CD14-positive monocyte (primary cell): ENCODE data around the gene PDE4B. TPM values are rescaled to one million over a fixed set of nuclear protein-coding genes. Genes with fewer than 3 reads are reported as not detected.

Experiments used
- DNase-seq, 3 donors: peaks; one replicate each; pipeline ENCODE4 v3.0.0-alpha.2; 2011 to 2022
- H2AFZ ChIP-seq: 2 replicates; pipeline ENCODE4 v1.6.0; 2012; ENCODE audit warnings: mild to moderate bottlenecking, low read depth, low read length, inconsistent platforms; ENCODE audit not compliant: insufficient read depth, poor library complexity, severe bottlenecking
- H3K27ac ChIP-seq, 2 donors: 1 replicate in 1 of 2; 2 replicates in 1 of 2; pipeline ENCODE4 v1.5.1; 2012 to 2013; ENCODE audit warnings: low read length in 2 of 2, control low read depth in 1 of 2, inconsistent platforms in 1 of 2, low read depth in 1 of 2, mild to moderate bottlenecking in 1 of 2
- H3K27me3 ChIP-seq, 2 donors: one replicate each; pipeline versions ENCODE4 v1.6.0 to v1.6.1; 2011 to 2013; ENCODE audit warnings: low read length in 2 of 2; ENCODE audit not compliant: control insufficient read depth in 2 of 2, insufficient read depth in 2 of 2
- H3K36me3 ChIP-seq, 2 donors: replicated peaks in 1 of 2; 1 replicate in 1 of 2; 2 replicates in 1 of 2; pipeline versions ENCODE4 v1.5.1 to v1.6.1; 2012 to 2013; ENCODE audit warnings: low read length in 2 of 2, control low read depth in 1 of 2, inconsistent platforms in 1 of 2, mild to moderate bottlenecking in 1 of 2; ENCODE audit not compliant: insufficient read depth in 2 of 2, control insufficient read depth in 1 of 2
- H3K4me1 ChIP-seq, 2 donors: 1 replicate in 1 of 2; 2 replicates in 1 of 2; pipeline versions ENCODE4 v1.5.1 to v1.6.1; 2012 to 2013; ENCODE audit warnings: low read length in 2 of 2, control low read depth in 1 of 2, inconsistent platforms in 1 of 2, mild to moderate bottlenecking in 1 of 2, moderate library complexity in 1 of 2; ENCODE audit not compliant: insufficient read depth in 2 of 2, control insufficient read depth in 1 of 2
- H3K4me2 ChIP-seq: replicated peaks from 2 replicates; pipeline ENCODE3; 2012; ENCODE audit warnings: low read length, moderate library complexity, mild to moderate bottlenecking; ENCODE audit not compliant: poor library complexity, severe bottlenecking; ENCODE audit errors: extremely low read depth
- H3K4me3 ChIP-seq, 3 experiments: fragments of 200-600 bp in 1 of 3; sonication (generic) in 1 of 3; replicated peaks in 1 of 3; 1 replicate in 2 of 3; 2 replicates in 1 of 3; pipeline ENCODE4 v1.5.1; 2011 to 2013; ENCODE audit warnings: low read length in 3 of 3, mild to moderate bottlenecking in 3 of 3, control low read depth in 2 of 3, low read depth in 2 of 3, inconsistent platforms in 1 of 3, moderate library complexity in 1 of 3
- H3K79me2 ChIP-seq: 2 replicates; pipeline ENCODE4 v1.6.0; 2012; ENCODE audit warnings: mild to moderate bottlenecking, control low read depth, inconsistent platforms, low read length, moderate library complexity; ENCODE audit not compliant: insufficient read depth
- H3K9ac ChIP-seq: 2 replicates; pipeline ENCODE4 v1.6.0; 2017; ENCODE audit warnings: low read length, mild to moderate bottlenecking; ENCODE audit not compliant: insufficient read depth, poor library complexity, severe bottlenecking
- H3K9me3 ChIP-seq, 2 donors: replicated peaks in 1 of 2; 1 replicate in 1 of 2; 2 replicates in 1 of 2; pipeline versions ENCODE4 v1.5.1 to v1.6.1; 2012 to 2013; ENCODE audit warnings: low read length in 2 of 2, control low read depth in 1 of 2; ENCODE audit not compliant: control insufficient read depth in 1 of 2, insufficient read depth in 1 of 2
- H4K20me1 ChIP-seq: 2 replicates; pipeline ENCODE4 v1.6.0; 2012; ENCODE audit warnings: mild to moderate bottlenecking, low read length, control low read depth, moderate library complexity; ENCODE audit not compliant: insufficient read depth
- H3K27ac Mint-ChIP-seq, 7 donors: one replicate each; pipeline ENCODE4 v1.8.0; 2020; ENCODE audit warnings: mild to moderate bottlenecking in 7 of 7, mixed read lengths in 7 of 7, moderate library complexity in 6 of 7, inconsistent platforms in 2 of 7
- H3K27me3 Mint-ChIP-seq, 3 donors: one replicate each; pipeline ENCODE4 v1.8.0; 2021 to 2022; ENCODE audit warnings: low read depth in 3 of 3, mild to moderate bottlenecking in 3 of 3, mixed read lengths in 3 of 3, moderate library complexity in 3 of 3, inconsistent platforms in 1 of 3
- H3K36me3 Mint-ChIP-seq, 2 donors: one replicate each; pipeline ENCODE4 v1.8.0; 2020; ENCODE audit warnings: mixed read lengths in 2 of 2, inconsistent platforms in 1 of 2, mild to moderate bottlenecking in 1 of 2
- H3K4me1 Mint-ChIP-seq: one replicate; pipeline ENCODE4 v1.8.0; 2020; ENCODE audit warnings: mild to moderate bottlenecking, mixed read lengths
- H3K4me3 Mint-ChIP-seq, 2 donors: one replicate each; pipeline ENCODE4 v1.8.0; 2020; ENCODE audit warnings: mild to moderate bottlenecking in 2 of 2, mixed read lengths in 2 of 2, moderate library complexity in 1 of 2
- H3K9me3 Mint-ChIP-seq, 7 donors: one replicate each; pipeline ENCODE4 v1.8.0; 2020 to 2022; ENCODE audit warnings: mixed read lengths in 7 of 7, mild to moderate bottlenecking in 6 of 7, moderate library complexity in 6 of 7, inconsistent platforms in 2 of 7
- CTCF ChIP-seq: fragments of 200-600 bp; IDR thresholded peaks from one replicate; pipeline ENCODE4 v1.8.0; 2022; ENCODE audit warnings: antibody characterized with exemption, mild to moderate bottlenecking
- WGBS: methylation state at CpG from one replicate; pipeline ENCODE4 v1.1.5; 2013; ENCODE audit warnings: missing lambda C conversion rate; ENCODE audit not compliant: insufficient coverage; 5-methylcytosine and 5-hydroxymethylcytosine counted together
- intact Hi-C, 2 donors: fragments of 100-400 bp; cut with micrococcal nuclease; formaldehyde crosslinking; loops; one replicate each; pipeline versions ENCODE4 v1.15.0 to v1.15.1; 2023
- polyA plus RNA-seq, 3 donors: library from polyadenylated mRNA; depleted of rRNA in 1 of 3; unstranded in 2 of 3; stranded (reverse) in 1 of 3; fragments of 300-500 nt in 2 of 3; fragments of >200 nt in 1 of 3; fragmentation: Illumina TruSeq in 2 of 3; gene quantifications; 1 replicate in 2 of 3; 2 replicates in 1 of 3; pipeline ENCODE4 v1.2.3, GENCODE V29; 2012 to 2021

PDE4B gene
- polyA plus RNA-seq, 3 donors: 17.2 to 52.8 (median 25.2) TPM

GRCh38 chr1:66251546-66251945, 458.9 kb downstream of the PDE4B start:
- Histone ChIP-seq H3K27ac (peak overlapping the region in 1 of 2 donors; percentile 53), H3K4me3 (no peak overlapping the region), H3K4me1 (peaks cover 16 to 27% of the 10 kb centered on the region in 2 donors), H3K4me2 (no peak overlapping the region), H3K9ac (no peak overlapping the region), H3K9me3 (no peaks in the 10 kb centered on the region), H3K27me3 (no peaks in the 10 kb centered on the region), H3K79me2 (no peaks in the 10 kb centered on the region), H4K20me1 (no peaks in the 10 kb centered on the region), H2AFZ (no peak overlapping the region), H3K36me3 (no peaks in the 10 kb centered on the region)
- H3K4me1 Mint-ChIP-seq: peaks cover 26% of the 10 kb centered on the region
- no peak for TF ChIP-seq CTCF
- peak; percentile 32 to 80 (median 61) for DNase-seq
- H3K27ac Mint-ChIP-seq: peak overlapping the region; percentile 69 to 93 (median 82)
- no peak overlapping the region for H3K4me3 Mint-ChIP-seq
- no peaks in the 10 kb centered on the region for H3K9me3 Mint-ChIP-seq
- H3K36me3 Mint-ChIP-seq: no peaks in the 10 kb centered on the region
- 60% methylated on average over 1 of the region's 1 CpG for WGBS
- no peaks in the 10 kb centered on the region for H3K27me3 Mint-ChIP-seq
- intact Hi-C loops: loop anchor here (5.0 to 10.0 kb wide), 4 partner anchors 81 to 196 kb away; no protein-coding TSS in a partner anchor

- DNase-seq: peak; percentile 57 to 80 (median 80)
- no peaks in the 10 kb centered on the region for H3K27me3 Mint-ChIP-seq
- H3K9me3 Mint-ChIP-seq: no peaks in the 10 kb centered on the region
- H4K20me1 ChIP-seq: no peaks in the 10 kb centered on the region
- H3K27me3 ChIP-seq: no peaks in the 10 kb centered on the region
- H3K36me3 Mint-ChIP-seq: no peaks in the 10 kb centered on the region
- peaks cover 26% of the 10 kb centered on the region for H3K4me1 Mint-ChIP-seq
- peak; percentile 83 for TF ChIP-seq CTCF
- no peaks in the 10 kb centered on the region for H3K9me3 ChIP-seq
- H3K9ac ChIP-seq: no peak overlapping the region
- intact Hi-C loops: loop anchor here (5.0 to 10.0 kb wide), 4 partner anchors 79 to 194 kb away; no protein-coding TSS in a partner anchor
- H3K27ac Mint-ChIP-seq: peak overlapping the region in 3 of 7 donors; percentile 5 to 63 (median 27)
- H3K4me3 Mint-ChIP-seq: no peak overlapping the region
- H3K36me3 ChIP-seq: no peaks in the 10 kb centered on the region
- no peak overlapping the region for H3K4me2 ChIP-seq
- WGBS: no CpG with 5 or more reads among the region's 1 CpG
- no peak overlapping the region for H3K4me3 ChIP-seq
- no peak overlapping the region for H3K27ac ChIP-seq
- H3K4me1 ChIP-seq: peaks cover 16 to 27% of the 10 kb centered on the region in 2 donors
- H3K79me2 ChIP-seq: no peaks in the 10 kb centered on the region
- H2AFZ ChIP-seq: no peak overlapping the region
Measured at GRCh38 chr1:66253330-66253921, 460.7 kb downstream of the PDE4B start.
